Mesenteric fat pad (tissue), 1 donor: ENCODE measurements around the gene CCDC192. TPM values are rescaled to one million over a fixed set of nuclear protein-coding genes. Genes with fewer than 3 reads are reported as not detected.
"Not testable (repeated sequence)": the region's sequence is repeated elsewhere in the genome, so short reads cannot be mapped to it uniquely, and the experiment has no call there.

ENCODE experiments used
- DNase-seq: peaks from one replicate; pipeline ENCODE4 v3.0.0-alpha.2; 2020; ENCODE audit warnings: low spot score
- long read RNA-seq: library from polyadenylated mRNA; unstranded; transcript quantifications from one replicate; pipeline ENCODE4 v2.0.0, GENCODE V29; 2020
- total RNA-seq: library from RNA; stranded (reverse); fragmentation: NEBNext Ultra II Directional; extraction: Animal tissue kit (Norgen Biotek cat#: 25700); gene quantifications from one replicate; pipeline ENCODE4 v1.2.1, GENCODE V29; 2021
- donor health status: DM: yes; HTN: yes; CAD: no.

CCDC192 gene, protein sequence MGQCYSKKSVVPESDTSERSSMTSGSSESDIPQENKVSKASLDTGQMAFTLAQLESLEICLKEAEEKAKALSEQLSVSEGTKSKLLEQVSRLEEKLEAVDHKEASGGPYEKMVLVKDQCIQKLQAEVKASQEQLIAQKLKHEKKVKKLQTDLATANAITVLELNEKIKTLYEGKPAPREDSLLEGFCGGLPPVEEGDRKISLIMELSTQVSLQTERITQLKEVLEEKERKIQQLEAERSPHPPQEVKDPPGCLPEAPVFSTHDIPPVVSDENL
- 0.51 TPM for total RNA-seq
- long read RNA-seq, partial matches to known transcripts: 0 of 2 reads
- long read RNA-seq, other reads (novel, unspliced or antisense): 2 of 2 reads

- no peak for DNase-seq
These were observed at the start of gene CCDC192 for GRCh38 chr5:127702926-127703561. Gene CCDC192, plus strand, starts transcription at chr5:127703391. Its CDS starts 55 bp downstream, at chr5:127703446.

- DNase-seq: no peak
These were observed 46.4 kb upstream of the CCDC192 start for GRCh38 chr5:127656825-127657224.

- DNase-seq: no peak
These were observed 43.0 kb upstream of the CCDC192 start for GRCh38 chr5:127660047-127660733.

DNA sequence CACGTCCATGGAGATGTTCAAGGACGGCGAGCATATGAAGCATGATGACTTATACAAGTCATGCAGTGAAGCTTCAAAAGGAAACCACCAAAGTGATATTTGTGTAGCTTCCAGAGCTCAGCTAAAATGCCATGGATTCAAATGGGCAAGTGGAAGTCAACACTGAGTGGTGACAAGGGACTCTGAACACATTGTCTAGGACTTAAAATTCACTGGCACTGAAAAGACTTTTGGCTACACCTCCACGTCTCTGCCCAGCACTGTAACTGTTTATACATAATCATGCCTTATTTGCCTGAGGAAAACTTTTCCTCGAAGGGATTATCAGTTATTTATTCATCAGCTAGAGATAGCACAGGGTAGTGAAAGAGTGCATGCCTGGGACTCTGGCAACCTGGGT lies 39.1 kb upstream of the CCDC192 start:
- DNase-seq: no peak

DNA sequence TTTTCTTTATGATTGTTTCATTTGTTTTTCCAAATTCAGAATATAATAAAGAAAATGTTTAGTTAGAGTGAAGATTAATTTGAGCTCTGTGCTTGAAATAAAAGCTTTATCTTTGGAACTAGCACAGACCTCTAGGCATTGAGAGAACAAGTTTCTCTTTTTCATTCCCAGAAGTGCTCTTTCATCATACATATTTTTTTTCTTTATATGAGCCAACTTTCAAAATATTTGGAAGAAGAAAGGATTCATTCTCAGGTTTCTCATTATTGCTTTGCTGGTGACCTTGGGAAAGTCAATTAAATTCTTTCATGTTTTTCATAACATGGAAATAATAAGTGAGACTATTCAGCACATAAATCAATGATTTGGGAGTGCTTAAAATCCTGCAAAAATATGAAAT lies 37.5 kb upstream of the CCDC192 start:
- no peak for DNase-seq

DNA sequence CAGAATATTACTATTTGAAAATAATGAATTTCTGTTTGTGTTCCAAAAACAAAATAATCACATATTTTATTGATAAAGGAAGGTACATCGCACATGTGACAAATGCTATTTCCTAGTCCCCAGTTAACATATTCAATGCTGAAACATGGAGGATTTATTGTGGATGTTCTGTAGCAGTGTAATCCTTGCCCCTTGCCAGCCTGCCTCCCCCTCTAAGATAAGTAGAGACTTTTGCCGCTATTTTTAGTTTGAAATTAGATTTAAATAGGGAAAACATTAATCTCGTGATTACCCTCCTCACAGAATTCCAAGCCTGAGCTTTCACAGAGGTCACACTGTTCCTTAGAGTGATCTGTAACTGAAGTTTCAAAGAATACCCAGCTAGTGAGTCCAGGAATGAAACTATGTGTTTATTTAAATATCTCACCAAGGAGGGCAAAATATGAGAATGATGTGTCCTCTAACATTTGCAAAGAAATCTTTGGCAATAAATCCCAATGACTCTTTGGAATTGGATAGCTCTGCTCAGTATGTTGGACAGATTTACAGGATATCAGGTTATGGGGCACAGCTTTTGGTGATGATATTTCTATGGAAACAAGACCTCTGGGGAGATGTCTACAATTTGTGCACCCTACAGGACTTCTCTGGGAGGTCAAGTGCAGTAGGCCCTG lies 37.0 kb upstream of the CCDC192 start:
- DNase-seq: no peak

- DNase-seq: no peak
These were observed 35.3 kb upstream of the CCDC192 start for GRCh38 chr5:127667926-127668325.

- no peak for DNase-seq
These were observed 32.0 kb upstream of the CCDC192 start for GRCh38 chr5:127671218-127671617.

DNA sequence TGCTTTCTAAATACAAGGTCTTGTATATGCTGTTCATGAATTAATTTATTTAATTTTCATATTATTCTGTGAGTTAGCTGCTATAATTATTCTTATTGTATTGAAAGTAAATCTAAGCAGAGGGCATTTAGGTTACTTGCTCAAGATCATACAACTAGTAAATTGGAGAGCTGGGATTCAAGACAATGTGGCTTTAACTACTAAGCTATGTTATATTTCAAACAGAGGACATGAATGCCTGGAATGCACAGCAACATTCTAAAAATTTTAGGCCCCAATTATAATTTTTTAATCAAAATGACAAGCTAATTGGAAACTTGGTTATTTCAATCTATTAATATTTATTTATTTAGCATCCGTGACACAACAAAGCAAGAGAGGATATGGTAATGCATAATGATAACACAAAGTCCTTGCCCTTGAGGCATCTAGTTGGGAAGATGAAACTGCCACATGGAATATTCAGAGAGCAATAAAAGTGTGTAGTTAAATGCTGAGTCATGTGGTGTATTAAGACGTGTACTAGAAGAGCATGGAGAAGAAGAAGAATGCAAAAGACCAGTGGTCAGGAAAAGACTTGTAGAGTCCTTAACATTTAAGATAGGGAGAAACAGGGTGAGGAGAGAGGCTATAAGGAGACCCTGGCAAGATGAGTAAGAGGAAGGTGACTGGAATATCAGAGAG lies 29.9 kb upstream of the CCDC192 start:
- no peak for DNase-seq

DNA sequence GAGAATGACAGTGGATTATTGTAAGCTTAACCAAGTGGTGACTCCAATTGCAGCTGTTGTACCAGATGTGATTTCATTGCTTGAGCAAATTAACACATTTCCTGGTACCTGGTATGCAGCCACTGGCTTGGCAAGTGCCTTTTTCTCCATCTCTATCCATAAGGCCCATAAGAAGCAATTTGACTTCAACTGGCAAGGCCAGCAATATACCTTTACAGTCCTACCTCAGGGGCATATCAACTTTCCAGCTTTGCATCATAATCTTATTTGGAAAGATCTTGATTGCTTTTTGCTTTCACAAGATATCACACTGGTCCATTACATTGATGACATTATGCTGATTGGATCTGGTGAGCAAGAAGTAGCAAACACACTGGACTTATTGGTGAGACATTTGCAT lies 26.2 kb upstream of the CCDC192 start:
- DNase-seq: not testable (repeated sequence)

DNA sequence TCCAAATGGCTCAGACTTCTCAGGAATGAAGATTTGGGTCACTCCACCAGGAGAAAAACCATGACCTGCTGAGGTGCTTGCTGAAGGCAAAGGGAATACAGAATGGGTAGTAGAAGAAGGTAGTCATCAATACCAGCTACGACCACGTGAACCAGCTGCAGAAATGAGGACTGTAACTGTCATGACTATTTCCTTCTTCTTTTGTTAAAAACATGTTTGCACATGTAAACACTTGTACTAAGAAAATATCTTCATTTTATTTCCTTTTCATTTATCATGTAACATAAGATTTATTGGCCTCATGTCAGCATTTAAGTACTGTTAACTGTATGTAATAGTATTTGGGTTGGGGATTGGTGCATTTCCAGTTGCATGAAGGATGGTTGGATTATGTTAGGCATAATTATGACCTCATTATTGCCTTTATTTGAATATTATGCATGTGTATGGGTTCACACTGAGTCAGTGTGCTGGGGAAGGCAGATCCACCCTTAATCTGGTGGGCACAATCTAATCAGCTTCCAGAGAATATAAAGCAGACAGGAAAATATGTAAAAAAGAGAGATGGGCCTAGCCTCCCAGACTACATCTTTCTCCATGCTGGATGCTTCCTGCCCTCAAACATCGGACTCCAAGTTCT lies 23.4 kb upstream of the CCDC192 start:
- not testable (repeated sequence) for DNase-seq

DNA sequence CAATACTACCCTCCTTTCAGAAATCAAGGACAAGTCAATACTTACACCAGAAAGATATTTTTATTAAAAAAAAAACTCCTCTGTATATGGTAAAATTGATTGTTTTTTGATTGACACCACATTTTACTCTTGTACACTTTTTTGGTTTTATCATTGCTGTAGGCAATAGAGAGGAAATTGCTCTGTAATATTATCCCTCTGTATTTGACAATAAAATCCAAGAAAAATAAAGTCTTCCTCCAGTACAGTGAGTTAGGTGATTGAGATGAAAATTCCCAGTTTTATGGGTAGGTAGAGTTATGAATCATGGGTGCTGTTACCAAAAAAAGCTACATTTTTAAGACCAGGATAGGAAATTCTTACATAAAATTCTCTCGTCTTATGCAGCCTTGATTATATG lies 22.6 kb upstream of the CCDC192 start:
- DNase-seq: no peak

GRCh38 chr5:127683008-127683407 lies 20.2 kb upstream of the CCDC192 start:
- no peak for DNase-seq

DNA sequence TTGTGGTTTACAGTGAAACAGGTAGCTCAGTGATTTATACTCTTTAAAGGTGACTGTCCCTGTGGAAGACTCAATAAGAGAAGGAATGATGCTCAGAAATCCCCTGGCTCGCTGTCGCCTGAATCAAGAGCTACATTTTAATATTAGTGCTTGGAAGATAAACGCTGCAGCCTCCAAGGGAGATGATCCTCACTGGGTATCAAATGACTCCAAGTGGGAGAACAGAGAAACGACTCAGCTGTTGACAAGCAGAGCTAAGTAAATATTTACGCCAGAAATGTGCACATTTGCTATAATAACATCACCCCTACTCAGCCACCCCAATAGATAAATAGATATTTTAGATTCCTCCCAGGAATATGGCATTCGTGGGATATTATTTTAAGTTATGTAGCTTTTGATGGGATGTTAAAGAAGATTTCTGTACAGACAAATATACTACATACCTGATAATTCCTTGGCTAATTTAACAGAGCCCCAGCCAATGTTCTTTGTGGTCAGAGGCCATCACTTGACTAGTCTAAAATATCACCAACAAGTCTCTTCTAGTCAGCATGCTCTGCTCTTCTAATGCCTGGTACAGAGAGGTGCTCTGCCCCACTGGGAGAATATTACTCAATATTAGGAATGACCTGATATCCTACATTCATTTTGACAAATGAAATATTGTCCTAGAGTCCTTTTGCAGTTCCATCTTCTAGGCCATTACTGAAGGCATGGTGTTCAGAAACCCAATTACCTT lies 18.3 kb upstream of the CCDC192 start:
- DNase-seq: no peak

DNA sequence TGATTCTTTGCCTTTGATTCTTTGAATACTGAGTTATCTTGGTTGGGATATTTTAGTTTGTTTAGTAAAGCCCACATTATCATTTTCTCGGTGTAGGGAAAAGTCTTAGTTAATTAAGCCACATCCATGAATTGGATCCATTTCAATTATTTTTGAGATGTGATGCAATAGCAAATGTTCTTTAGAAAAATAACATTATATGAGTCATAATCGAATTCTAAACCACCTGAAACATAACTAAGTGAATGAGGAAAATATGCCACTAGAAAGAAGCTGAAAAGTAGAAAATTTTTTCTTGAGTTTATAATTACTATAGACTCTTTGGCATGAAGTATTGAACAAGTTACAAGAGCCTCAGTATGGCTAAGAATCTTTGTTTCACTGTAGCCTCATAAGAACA lies 17.5 kb upstream of the CCDC192 start:
- no peak for DNase-seq

GRCh38 chr5:127686424-127686823 lies 16.8 kb upstream of the CCDC192 start:
- no peak for DNase-seq

DNA sequence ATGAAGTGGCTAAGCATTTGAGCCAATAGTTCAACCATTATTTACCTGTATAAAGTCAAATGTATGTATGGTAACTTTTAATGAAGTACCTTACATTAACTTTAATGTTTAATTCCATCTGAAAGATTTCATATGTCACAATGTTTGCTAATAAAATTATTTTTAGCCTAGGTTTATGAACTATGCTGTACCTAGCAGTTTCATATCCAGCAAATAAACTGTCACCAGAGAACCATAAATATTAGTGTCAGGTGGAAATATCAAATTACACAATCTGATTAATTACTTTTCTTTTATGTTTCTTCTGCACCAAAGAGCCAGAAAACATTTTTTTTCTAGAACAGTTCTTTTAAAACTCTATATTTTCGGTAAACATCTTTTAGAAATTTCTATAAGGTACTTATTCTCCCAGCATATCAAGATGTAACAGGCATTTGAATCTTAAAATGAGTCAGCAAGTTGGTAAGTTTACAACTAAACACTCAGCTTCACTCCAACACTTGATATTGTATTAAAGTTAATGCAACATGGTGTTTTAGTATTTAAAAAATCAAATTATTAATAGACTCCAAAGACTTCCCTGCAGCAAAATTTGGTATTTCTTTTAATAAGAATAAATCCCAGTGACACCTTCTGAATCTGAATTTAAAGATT lies 8.5 kb upstream of the CCDC192 start:
- DNase-seq: no peak

DNA sequence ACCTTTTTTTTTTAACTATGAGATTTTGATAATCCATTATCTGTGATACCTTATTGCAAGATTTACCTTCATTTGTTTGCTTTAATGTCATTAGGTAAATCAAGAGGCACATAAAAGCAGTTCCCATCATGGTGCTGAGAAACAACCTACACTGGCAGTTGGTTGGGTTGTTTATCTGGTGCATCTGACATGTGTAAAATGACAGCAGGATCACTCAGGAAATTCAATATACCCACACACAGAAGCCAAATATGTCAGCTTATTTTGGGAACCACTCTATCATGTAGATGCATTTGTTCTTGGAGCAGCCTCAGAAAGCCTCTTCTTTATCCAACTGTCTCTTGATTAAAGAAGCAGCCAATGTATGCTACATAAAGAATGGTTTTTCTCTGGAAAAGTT lies 7.8 kb upstream of the CCDC192 start:
- DNase-seq: no peak

- DNase-seq: no peak
These were observed 6.5 kb upstream of the CCDC192 start for GRCh38 chr5:127696683-127697082.
